Measurements from ENCODE around the gene MAPKAPK3.

MAPKAPK3 gene

DNA sequence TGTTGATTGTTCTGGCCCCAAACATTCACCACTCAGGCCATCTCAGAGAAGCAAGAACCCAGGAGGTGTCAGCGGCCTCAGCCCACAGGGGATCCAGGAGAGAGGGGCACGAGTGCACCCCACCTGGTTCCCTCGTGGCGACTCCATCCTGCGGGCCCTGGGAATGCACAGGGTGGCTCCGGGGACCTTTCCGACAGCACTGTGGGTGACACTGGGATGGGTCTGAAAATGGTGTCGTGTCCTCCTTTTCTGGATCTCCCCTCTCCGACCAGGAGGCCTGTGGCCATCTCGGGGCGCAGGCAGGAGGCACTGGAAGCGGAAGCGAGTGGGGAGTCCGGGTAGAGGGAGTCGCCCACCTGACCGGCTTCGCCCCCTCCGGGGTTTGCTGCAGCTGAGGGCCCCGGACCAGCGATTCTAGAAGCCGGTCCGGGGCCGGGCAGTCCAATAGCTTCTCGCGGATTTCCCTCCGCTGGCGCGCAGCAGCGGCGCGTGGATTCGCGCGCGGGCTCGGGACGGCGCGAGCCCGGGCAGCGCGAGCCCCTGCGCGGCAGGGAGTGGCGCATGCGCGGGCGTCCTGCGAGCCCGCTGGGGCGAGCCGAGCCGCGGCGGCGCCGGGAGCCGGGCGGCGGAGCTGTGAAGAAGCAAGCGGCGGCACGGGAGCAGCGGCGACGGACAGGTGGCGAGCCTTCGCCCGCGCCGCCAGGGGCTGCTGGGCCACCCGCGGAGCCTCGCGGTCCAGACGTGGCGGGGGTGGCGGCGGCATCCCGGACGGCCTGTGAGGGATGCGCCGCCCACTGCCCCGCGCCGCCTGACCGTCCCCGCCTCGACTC lies 57.6 kb downstream of the MAPKAPK3 start, which contains the start of gene DOCK3:
Gene DOCK3 (plus strand): TSS at position 579 of the 830 bp plus-strand sequence. CDS start 337 bp downstream, outside the sequence.
- no peaks in the 10 kb centered on the region for H3F3A ChIP-seq (ENCODE audit: low read depth)
- H3K9me3 ChIP-seq (ENCODE audit: insufficient read depth, low read depth, low read length), result no peaks in the 10 kb centered on the region
- H3K4me1 ChIP-seq (ENCODE audit: insufficient read depth, low read length, poor library complexity, severe bottlenecking), result no peaks in the 10 kb centered on the region
- H4K20me1 ChIP-seq (ENCODE audit: insufficient read depth, low read length, poor library complexity, severe bottlenecking), result no peaks in the 10 kb centered on the region
- no peaks in the 10 kb centered on the region for H3K36me3 ChIP-seq (ENCODE audit: insufficient read depth, low read length)
- no peak within 1 kb of the TSS for H2AFZ ChIP-seq (ENCODE audit: low read length)
- H3K9me2 ChIP-seq (replicated peaks; ENCODE audit: low read depth, low read length), result no peaks in the 10 kb centered on the region
- no peaks in the 10 kb centered on the region for H3K79me2 ChIP-seq (ENCODE audit: insufficient read depth, low read length)
- H3K4me2 ChIP-seq (ENCODE audit: low read depth, low read length, poor library complexity, severe bottlenecking), result no peak within 1 kb of the TSS
- no peak within 1 kb of the TSS for H3K9ac ChIP-seq (ENCODE audit: low read depth, low read length, poor library complexity, severe bottlenecking)
- H3K27me3 ChIP-seq (ENCODE audit: insufficient read depth, low read length, poor library complexity, severe bottlenecking), result no peaks in the 10 kb centered on the region
- H3K4me3 ChIP-seq (ENCODE audit: low read length, poor library complexity, severe bottlenecking), result no peak within 1 kb of the TSS
- TF ChIP-seq EZH2phosphoT487 (IDR thresholded peaks at IDR 0.05; ENCODE audit: borderline replicate concordance), result no peak
- TF ChIP-seq, protein P1, sequence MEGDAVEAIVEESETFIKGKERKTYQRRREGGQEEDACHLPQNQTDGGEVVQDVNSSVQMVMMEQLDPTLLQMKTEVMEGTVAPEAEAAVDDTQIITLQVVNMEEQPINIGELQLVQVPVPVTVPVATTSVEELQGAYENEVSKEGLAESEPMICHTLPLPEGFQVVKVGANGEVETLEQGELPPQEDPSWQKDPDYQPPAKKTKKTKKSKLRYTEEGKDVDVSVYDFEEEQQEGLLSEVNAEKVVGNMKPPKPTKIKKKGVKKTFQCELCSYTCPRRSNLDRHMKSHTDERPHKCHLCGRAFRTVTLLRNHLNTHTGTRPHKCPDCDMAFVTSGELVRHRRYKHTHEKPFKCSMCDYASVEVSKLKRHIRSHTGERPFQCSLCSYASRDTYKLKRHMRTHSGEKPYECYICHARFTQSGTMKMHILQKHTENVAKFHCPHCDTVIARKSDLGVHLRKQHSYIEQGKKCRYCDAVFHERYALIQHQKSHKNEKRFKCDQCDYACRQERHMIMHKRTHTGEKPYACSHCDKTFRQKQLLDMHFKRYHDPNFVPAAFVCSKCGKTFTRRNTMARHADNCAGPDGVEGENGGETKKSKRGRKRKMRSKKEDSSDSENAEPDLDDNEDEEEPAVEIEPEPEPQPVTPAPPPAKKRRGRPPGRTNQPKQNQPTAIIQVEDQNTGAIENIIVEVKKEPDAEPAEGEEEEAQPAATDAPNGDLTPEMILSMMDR (conservative IDR thresholded peaks at IDR 0.05; ENCODE audit: low read length), result no peak

DNA sequence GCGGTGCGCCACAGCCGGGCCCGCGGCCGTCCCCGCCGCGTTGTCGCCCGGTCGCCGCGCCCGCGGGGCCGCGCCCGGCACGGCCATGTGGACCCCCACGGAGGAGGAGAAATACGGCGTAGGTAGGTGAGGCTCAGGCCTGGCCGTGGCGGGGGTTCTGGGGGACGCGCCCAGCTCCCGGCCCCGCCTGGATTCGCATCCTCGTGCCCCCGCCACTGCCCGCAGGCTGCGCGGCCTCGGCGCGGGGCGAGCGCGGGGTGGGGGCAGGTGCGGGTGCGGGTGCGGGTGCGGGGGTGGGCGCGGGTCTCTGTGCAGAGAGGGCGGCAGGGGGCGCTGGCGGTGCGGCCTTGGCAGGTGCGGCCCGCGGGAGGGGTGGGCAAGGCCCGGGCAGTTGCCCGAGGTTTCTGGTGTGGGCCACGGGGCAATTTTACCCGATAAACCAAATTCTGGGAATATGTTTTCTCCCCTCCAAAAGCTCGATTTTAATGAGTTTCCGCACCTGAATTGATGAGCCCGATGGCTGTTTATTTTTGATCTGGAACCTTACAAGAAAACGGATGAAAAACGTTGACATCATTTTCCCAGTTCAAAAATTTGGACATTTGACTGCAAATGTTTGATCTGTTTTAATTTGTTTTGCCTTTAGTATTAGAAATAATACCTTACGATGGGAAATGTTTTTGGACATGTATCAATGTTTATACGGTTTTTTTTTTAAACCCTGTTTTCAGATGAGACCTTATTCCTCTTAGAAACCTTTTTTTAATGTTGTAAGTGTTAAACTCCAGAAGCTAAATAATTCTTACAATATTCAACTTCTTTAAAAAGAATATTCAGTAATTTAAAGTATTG lies 58.5 kb downstream of the MAPKAPK3 start:
- H4K20me1 ChIP-seq (ENCODE audit: insufficient read depth, low read length, poor library complexity, severe bottlenecking), result no peaks in the 10 kb centered on the region
- H3K27me3 ChIP-seq (ENCODE audit: insufficient read depth, low read length, poor library complexity, severe bottlenecking), result no peaks in the 10 kb centered on the region
- H3K9ac ChIP-seq (ENCODE audit: low read depth, low read length, poor library complexity, severe bottlenecking), result no peak overlapping the region
- H3K4me3 ChIP-seq (ENCODE audit: low read length, poor library complexity, severe bottlenecking), result no peak overlapping the region
- H2AFZ ChIP-seq (ENCODE audit: low read length), result no peak overlapping the region
- H3K9me3 ChIP-seq (ENCODE audit: insufficient read depth, low read depth, low read length), result no peaks in the 10 kb centered on the region
- H3F3A ChIP-seq (ENCODE audit: low read depth), result no peaks in the 10 kb centered on the region
- TF ChIP-seq, protein P1 (conservative IDR thresholded peaks at IDR 0.05; ENCODE audit: low read length), result peak; percentile 30
- TF ChIP-seq EZH2phosphoT487 (IDR thresholded peaks at IDR 0.05; ENCODE audit: borderline replicate concordance), result no peak
- H3K79me2 ChIP-seq (ENCODE audit: insufficient read depth, low read length), result no peaks in the 10 kb centered on the region
- H3K9me2 ChIP-seq (replicated peaks; ENCODE audit: low read depth, low read length), result no peaks in the 10 kb centered on the region
- H3K4me1 ChIP-seq (ENCODE audit: insufficient read depth, low read length, poor library complexity, severe bottlenecking), result no peaks in the 10 kb centered on the region
- no peak overlapping the region for H3K4me2 ChIP-seq (ENCODE audit: low read depth, low read length, poor library complexity, severe bottlenecking)
- no peaks in the 10 kb centered on the region for H3K36me3 ChIP-seq (ENCODE audit: insufficient read depth, low read length)

DNA sequence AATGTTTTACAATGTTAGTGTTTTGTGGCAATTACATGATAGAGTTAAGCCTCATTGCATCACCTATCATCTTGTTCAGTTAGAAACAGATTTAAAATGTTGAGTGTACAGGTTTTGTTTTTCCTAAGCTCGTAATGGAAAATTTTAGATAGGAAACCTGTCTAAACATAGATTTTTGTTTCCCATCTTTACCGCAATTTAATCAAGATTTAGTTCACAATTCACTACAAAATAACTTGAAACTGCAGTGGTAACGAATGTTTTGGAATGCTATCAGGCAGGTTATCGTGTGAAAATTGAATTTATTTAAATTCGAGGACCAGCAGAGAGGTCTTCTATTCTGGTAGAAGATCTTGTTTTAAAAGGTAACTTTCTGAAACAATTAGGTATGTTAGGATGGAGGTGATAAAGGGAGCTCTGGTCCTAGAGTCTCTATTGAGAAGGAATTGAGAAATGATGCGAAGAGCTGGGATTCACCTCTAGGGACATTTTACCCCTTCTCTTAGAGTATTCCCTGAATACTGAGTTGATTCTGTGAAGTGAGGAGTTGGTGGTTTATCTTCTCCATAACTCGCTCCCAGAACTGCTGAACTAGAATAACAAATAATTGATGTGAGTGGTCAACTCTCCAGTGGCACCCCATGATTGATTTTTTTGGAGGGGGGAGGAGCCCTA lies 59.2 kb downstream of the MAPKAPK3 start:
- H3K9ac ChIP-seq (ENCODE audit: low read depth, low read length, poor library complexity, severe bottlenecking), result no peak overlapping the region

More for the DNA sequence above, 59.2 kb downstream of the MAPKAPK3 start:
- Histone ChIP-seq H3F3A (ENCODE audit: low read depth) (no peaks in the 10 kb centered on the region), H3K79me2 (ENCODE audit: insufficient read depth, low read length) (no peaks in the 10 kb centered on the region), H3K4me3 (ENCODE audit: low read length, poor library complexity, severe bottlenecking) (no peak overlapping the region), H3K27me3 (ENCODE audit: insufficient read depth, low read length, poor library complexity, severe bottlenecking) (no peaks in the 10 kb centered on the region), H3K4me1 (ENCODE audit: insufficient read depth, low read length, poor library complexity, severe bottlenecking) (no peaks in the 10 kb centered on the region), H3K4me2 (ENCODE audit: low read depth, low read length, poor library complexity, severe bottlenecking) (no peak overlapping the region), H2AFZ (ENCODE audit: low read length) (no peak overlapping the region), H3K9me2 (replicated peaks; ENCODE audit: low read depth, low read length) (no peaks in the 10 kb centered on the region), H3K9me3 (ENCODE audit: insufficient read depth, low read depth, low read length) (no peaks in the 10 kb centered on the region), H3K36me3 (ENCODE audit: insufficient read depth, low read length) (no peaks in the 10 kb centered on the region), H4K20me1 (ENCODE audit: insufficient read depth, low read length, poor library complexity, severe bottlenecking) (no peaks in the 10 kb centered on the region)
- no peak for TF ChIP-seq EZH2phosphoT487 (IDR thresholded peaks at IDR 0.05; ENCODE audit: borderline replicate concordance)
- TF ChIP-seq, protein P1 (conservative IDR thresholded peaks at IDR 0.05; ENCODE audit: low read length), result no peak
